Cortex of kidney (tissue), 1 donor: ENCODE results near the gene CCDC150.
"Not testable (repeated sequence)": the region's sequence is repeated elsewhere in the genome, so short reads cannot be mapped to it uniquely, and the experiment has no call there.

ENCODE experiments used
- DNase-seq: peaks from one replicate; lab custom pipeline; 2025; lab: John Stamatoyannopoulos, UW

CCDC150 gene

DNA sequence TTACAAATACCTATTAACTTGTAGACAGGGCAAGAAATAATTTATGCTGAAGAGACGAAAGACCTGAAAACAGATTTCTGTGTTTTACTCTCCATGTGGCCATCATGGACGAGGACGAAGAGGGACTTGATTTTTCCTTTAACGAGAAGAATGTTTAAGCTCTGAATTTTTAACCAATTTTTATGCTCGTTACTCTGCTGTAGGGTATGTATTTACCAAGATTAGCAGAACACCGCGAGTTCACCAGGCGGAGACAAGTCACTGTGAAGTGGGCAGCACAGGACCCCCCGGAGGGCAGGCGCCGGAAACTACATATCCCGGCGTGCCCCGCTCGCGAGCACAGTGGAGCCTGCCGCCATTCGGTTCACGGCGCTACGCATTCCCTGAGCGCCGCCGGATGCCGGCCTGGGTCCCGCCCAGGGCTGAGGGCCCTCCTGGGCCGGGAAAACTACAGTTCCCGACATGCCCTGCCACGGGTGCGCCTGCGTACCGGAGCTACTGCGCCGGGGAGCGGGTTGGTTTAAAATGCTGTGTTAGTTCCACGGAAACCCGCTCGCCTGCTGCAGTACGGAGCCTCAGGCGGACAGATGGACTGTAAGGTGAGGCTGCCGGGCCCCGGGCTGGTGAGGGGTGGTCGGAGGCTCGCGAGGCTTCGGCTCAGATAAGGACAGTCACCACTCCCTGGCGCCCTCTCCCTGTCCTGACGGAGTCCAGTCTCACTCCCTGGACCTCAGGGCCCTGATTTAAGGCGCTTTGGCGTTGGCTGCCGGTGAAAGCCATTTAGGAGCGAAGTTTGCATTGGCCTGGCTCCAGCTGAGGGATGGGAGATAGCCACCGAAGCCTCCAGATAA, at the start of gene CCDC150:
CCDC150 (plus strand) TSS at position 536 of the 851 bp plus-strand sequence; CDS start at position 588, 52 bp downstream.
- peak; percentile 37 for DNase-seq

DNA sequence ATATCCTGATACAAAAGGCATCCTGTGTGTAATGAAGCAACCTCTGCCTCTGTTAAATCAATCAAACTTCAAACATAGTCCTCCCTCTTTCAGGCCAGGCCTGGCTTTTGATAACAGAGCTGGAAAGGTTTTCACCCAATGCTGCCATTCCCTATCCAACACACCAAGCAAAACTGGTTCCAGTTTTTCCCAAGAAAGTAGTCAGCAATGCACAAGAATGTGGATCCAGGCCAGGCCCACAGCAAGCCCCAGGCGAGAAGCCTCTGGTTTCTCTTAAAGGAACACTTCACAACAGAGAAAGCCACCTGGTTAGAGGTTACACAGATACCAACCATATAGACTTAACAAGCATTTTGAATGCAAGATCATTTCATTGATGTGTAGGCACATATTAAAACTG, 49.2 kb upstream of the CCDC150 start:
- DNase-seq, result no peak

DNA sequence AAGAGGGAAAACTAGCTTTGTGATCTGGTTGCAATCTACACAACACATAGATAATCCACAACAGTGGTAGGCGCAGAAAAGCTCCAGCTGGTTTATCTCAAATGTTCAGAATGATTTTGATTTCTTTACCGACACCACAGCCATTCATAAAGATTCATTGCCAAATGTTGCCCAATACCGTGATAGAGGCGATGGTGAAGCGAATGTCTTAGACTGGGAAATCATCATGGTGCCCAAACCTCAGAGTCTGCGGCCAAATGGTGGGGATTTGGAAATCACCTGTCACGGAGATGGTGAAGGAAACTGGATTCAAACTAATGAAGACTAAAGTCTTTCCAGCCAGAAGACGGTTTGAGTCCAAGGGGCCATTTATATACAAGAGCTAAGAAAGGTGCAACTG, 48.5 kb upstream of the CCDC150 start:
- no peak for DNase-seq

- DNase-seq, result no peak
Observed at GRCh38 chr2:196591621-196592022, 47.9 kb upstream of the CCDC150 start.

- no peak for DNase-seq
Observed at GRCh38 chr2:196592331-196592910, 47.1 kb upstream of the CCDC150 start.

GRCh38 chr2:196592911-196593881, 46.3 kb upstream of the CCDC150 start, which contains the start of gene HECW2:
Gene HECW2, minus strand, starts transcription at chr2:196593554.
- no peak for DNase-seq

GRCh38 chr2:196594158-196594557, 45.4 kb upstream of the CCDC150 start:
- DNase-seq, result no peak

DNA sequence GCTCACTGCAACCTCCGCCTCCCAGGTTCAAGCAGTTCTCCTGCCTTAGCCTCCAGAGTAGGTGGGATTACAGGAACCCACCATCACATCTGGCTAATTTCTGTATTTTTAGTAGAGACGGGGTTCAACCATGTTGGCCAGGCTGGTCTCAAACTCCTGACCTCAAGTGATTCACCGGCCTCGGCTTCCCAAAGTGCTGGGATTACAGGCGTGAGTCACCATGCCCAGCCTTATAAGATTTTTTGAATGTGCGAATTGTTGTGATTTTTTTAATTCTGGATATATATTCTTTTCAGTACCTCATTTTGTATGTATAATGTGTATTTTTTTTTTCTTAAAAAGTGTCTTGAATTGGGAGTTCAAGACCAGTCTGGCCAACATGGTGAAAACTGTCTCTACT, 42.0 kb upstream of the CCDC150 start:
- DNase-seq, result no peak

DNA sequence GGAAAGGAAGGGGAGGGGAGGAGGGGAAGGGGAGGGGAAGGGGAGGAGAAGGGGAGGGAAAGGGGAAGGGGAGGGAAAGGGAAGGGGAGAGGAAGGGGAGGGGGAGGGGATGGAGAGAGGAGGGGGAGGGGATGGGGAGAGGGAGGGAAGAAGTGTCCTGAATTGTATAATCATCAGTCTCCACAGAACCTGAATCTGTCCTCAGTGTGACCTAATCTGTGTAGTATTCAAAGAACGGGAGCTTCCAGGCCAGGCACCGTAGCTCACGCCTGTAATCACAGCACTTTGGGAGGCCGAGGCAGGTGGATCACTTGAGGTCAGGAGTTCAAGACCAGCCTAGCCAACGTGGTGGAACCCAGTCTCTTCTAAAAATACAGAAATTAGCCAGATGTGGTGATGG, 41.1 kb upstream of the CCDC150 start:
- no peak for DNase-seq

- no peak for DNase-seq
Observed at GRCh38 chr2:196598846-196599245, 40.7 kb upstream of the CCDC150 start.

DNA sequence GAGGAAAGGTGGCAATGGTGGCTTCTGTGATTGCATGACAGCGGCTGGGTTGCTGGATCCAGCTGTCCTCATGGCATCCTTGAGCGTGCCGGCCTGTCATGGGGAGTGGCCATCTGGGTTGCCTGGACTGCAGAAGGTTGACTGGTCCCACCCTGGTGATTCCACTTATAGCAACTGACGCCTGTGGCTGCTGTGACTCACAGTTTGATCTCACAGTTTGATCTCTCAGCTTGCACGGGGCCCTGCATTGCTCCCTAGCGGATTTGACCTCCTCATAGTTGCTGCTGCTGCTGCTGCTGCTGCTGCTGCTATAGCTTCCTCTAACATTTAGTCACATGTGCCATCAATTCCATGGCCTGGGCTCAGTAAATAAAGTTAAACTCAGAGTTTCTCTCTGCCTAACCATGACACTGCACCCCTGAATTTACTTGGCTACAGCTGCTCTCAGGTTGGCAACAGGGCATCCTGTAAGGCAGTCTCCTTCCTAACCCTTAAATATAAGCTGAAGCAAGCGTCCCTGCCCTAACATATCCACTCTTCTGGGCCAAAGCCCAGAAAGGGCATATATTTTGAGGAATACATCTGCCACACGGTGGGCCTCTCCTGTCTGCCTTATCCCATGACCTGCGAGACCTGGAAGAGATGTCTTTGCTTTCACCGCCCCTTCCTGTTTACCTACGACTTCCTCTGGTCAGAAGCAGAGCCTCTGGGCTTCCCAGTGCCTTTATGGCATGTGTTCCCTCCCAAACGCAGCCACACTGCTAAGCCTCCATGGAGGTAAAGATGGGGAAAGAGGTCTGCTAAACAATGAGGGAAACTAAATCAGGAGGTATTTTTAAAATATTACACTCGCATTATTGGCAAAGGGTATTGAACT, 37.8 kb upstream of the CCDC150 start:
- DNase-seq, result no peak

GRCh38 chr2:196604196-196604595, 35.3 kb upstream of the CCDC150 start:
- DNase-seq, result no peak

GRCh38 chr2:196606516-196606915, 33.0 kb upstream of the CCDC150 start:
- no peak for DNase-seq

DNA sequence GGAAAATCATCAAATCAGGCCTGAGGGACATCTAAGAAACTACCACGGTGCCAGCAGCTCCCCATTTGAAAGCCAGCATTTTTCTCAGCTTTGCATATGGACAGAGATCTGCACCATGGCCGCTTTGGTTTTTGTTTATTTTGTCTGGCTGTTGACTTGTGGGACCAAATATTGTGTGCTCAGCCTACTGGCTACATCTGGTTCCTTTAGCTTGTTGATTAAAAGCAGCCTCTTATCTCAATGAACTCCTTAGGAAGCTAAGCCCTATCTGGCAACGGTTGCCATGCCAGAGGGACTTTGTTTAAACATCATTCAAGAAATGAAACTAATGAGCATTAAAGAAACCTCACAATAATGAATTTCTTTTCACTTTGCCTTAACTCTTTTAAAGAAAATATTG, 32.4 kb upstream of the CCDC150 start:
- DNase-seq, result no peak

GRCh38 chr2:196607896-196608295, 31.6 kb upstream of the CCDC150 start:
- not testable (repeated sequence) for DNase-seq

- DNase-seq, result no peak
Observed at GRCh38 chr2:196609806-196610205, 29.7 kb upstream of the CCDC150 start.

- DNase-seq, result no peak
Observed at GRCh38 chr2:196610796-196611195, 28.7 kb upstream of the CCDC150 start.

DNA sequence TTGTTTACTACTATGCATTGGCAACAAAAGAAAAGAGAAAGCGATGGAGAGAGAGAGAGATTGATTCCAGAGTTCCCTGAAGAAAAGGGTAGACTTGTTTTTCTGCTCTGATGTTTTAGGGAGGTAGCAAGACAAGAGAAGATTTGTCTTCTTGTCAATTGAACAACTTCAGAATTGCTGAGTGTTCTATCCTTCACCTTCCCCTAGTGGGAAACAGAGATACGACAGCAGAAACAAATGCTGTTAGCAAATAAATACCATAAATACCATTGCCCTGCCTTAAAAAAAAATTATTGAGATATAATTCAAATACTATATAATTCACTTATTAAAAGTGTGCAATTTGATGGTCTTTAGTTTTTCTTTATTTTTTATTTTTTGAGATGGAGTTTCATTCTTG, 26.2 kb upstream of the CCDC150 start:
- DNase-seq, result no peak

DNA sequence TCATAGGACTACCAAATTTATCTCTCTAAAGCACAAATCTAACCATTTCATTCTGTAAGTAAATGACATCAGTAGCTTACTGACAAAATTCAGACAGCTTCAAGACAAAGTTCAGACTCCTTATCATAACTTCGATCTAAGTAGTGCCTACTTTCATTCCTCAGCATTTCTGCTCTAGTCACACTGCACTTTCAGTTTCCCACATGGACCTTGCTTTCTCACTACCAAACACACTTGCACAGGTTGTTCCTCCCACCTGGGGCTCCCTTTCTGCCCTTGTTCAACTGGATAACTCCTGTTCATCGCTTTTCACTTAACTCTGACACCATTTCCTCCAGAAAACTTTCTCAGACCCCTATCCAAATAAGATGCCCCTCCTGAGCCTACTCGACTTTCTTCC, 22.1 kb upstream of the CCDC150 start:
- no peak for DNase-seq

DNA sequence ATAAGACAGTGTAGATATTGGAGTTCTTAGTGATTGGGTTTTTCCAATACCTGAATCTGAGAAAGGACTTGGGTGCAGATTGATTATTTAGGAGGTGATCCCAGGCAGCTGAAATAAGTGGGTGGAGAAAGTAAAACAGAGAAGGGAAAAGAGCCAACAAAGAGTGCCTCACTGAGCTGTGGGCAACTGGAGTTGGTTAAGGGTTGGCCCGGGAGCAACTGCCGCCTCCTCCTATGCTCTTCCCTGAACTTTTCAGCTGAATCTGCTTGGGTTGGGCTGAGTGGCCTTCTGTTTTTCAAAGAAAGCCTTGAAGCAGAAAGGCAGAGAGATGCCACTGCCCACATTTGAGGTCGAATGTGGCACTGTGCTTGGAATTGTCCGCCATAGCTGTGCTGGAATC, 20.9 kb upstream of the CCDC150 start:
- DNase-seq, result no peak

DNA sequence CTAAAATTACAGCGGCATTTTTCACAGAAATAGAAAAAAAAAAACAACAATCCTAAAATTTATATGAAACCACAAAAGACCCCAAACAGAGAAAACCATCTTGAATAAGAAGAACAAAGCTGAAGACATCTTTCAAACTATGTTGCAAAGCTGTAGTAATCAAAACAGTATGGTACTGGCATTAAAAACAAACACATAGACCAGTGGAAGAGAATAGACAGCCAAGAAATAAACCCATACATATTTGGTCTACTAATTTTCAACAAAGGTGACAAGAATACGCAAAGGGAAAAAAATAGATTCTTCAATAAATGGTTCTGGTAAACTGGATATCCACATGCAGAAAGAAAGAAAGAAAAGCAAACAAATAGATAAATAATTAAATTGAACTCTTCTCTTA, 9.0 kb upstream of the CCDC150 start:
- no peak for DNase-seq
